ENCODE results near the gene GTF3C4. TPM values are rescaled to one million over a fixed set of nuclear protein-coding genes. Genes with fewer than 3 reads are reported as not detected.

The GTF3C4 gene
- total and polyA plus RNA-seq, 10 donors = 1.8 to 11.7 (median 10.5) TPM

DNA sequence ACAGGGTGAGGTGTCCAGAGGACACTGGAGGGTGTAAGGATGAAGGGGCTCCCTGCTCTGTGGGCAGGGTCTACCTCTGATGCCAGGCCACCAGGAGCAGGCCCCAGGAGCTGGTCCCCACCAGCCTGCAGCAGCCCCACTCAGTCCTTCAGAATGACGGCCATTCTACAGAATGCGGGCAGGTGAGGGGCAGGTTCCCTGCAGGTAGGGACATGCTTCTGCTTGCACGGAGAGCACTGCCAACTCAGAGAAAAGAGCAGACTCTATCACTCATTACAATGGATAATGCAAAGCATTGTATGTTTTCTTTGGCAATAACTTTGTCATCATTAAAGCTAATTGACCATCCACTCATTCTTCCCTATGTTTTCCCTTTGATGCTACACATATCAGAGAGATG, 39.5 kb upstream of the GTF3C4 start:
- peaks cover 3 to 77% (median 47%) of the 10 kb centered on the region in 6 donors for H3K36me3 ChIP-seq
- no peak for TF ChIP-seq POLR2AphosphoS5 (IDR thresholded peaks at IDR 0.05)
- TF ChIP-seq POLR2A (IDR thresholded peaks at IDR 0.05) = no peak
- WGBS, 5 donors = 95 to 98% (median 96%) methylated on average over 3 of the region's 3 CpGs

DNA sequence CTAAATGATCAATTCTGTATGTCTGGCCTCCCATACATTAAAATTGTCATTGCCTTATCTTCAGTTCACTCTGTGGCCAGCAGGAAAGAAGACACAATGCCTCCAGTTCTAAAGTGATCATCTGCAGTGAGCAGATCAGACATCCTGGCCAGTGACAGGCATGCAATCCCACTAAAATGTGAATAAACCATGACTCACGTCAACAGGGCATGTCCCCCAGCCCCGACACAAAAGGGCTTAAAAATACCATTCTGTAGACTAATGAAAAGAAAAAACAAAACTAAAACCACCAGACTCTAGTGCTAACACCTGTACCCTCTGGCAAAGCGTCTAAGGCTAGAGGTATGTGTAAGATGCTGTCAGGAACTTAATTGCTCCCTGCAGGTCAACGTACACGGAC, 39.0 kb upstream of the GTF3C4 start:
- DNase-seq = no peak
- Histone ChIP-seq H3K27ac (no peak overlapping the region), H3K4me3 (no peak overlapping the region), H3K4me1 (no peaks in the 10 kb centered on the region), H3K9me3 (no peaks in the 10 kb centered on the region), H3K27me3 (replicated peaks in 1 of 7) (no peaks in the 10 kb centered on the region), H3K36me3 (peaks cover 3 to 77% (median 43%) of the 10 kb centered on the region in 6 donors)
- intact Hi-C loops (cut with DNase I; ENCODE audit: low total_unique reads) = no loop called here
- WGBS, 5 donors = 89 to 98% (median 96%) methylated on average over 5 of the region's 5 CpGs
- no peak for TF ChIP-seq POLR2A (IDR thresholded peaks at IDR 0.05)
- TF ChIP-seq POLR2AphosphoS5 (IDR thresholded peaks at IDR 0.05) = no peak
- TF ChIP-seq, protein P1, sequence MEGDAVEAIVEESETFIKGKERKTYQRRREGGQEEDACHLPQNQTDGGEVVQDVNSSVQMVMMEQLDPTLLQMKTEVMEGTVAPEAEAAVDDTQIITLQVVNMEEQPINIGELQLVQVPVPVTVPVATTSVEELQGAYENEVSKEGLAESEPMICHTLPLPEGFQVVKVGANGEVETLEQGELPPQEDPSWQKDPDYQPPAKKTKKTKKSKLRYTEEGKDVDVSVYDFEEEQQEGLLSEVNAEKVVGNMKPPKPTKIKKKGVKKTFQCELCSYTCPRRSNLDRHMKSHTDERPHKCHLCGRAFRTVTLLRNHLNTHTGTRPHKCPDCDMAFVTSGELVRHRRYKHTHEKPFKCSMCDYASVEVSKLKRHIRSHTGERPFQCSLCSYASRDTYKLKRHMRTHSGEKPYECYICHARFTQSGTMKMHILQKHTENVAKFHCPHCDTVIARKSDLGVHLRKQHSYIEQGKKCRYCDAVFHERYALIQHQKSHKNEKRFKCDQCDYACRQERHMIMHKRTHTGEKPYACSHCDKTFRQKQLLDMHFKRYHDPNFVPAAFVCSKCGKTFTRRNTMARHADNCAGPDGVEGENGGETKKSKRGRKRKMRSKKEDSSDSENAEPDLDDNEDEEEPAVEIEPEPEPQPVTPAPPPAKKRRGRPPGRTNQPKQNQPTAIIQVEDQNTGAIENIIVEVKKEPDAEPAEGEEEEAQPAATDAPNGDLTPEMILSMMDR (IDR thresholded peaks at IDR 0.05 in 8 of 11, conservative IDR thresholded peaks at IDR 0.05 in 3 of 11) = no peak

More for the DNA sequence above, 39.5 kb upstream of the GTF3C4 start:
- DNase-seq = no peak
- Histone ChIP-seq H3K9me3 (no peaks in the 10 kb centered on the region), H3K27me3 (replicated peaks in 1 of 7) (no peaks in the 10 kb centered on the region), H3K4me3 (no peak overlapping the region), H3K4me1 (no peaks in the 10 kb centered on the region), H3K27ac (no peak overlapping the region)
- intact Hi-C loops (cut with DNase I; ENCODE audit: low total_unique reads) = no loop called here

DNA sequence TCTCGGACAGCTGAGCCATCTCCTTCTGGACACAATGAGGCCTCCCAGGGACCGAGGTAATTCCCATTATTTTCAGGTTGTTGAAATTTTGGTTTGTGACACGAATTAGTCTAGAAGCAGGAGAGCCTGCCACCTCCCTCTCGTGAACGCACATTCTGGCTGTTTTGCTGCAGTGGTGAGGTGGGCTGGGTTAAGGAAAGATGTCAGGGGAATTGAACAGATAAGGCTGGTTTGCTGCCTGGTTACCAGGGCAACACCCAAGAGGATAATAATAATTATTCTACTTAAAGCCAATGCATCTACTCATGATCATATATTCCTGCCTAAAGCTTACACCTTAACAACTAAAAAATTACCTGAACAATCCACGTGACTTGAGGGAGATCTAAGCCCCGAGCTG, 38.6 kb upstream of the GTF3C4 start:
- Histone ChIP-seq H3K9me3 (no peaks in the 10 kb centered on the region), H3K4me3 (no peak overlapping the region), H3K4me1 (no peaks in the 10 kb centered on the region), H3K27ac (no peak overlapping the region), H3K36me3 (peaks cover 3 to 77% (median 41%) of the 10 kb centered on the region in 6 donors), H3K27me3 (replicated peaks in 1 of 7) (no peaks in the 10 kb centered on the region)
- intact Hi-C loops (cut with DNase I; ENCODE audit: low total_unique reads) = no loop called here
- TF ChIP-seq, protein P1 (IDR thresholded peaks at IDR 0.05 in 8 of 11, conservative IDR thresholded peaks at IDR 0.05 in 3 of 11) = no peak
- TF ChIP-seq POLR2A (IDR thresholded peaks at IDR 0.05) = no peak
- no peak for TF ChIP-seq POLR2AphosphoS5 (IDR thresholded peaks at IDR 0.05)
- WGBS, 5 donors = 93 to 97% (median 96%) methylated on average over 7 of the region's 7 CpGs
- DNase-seq = no peak

DNA sequence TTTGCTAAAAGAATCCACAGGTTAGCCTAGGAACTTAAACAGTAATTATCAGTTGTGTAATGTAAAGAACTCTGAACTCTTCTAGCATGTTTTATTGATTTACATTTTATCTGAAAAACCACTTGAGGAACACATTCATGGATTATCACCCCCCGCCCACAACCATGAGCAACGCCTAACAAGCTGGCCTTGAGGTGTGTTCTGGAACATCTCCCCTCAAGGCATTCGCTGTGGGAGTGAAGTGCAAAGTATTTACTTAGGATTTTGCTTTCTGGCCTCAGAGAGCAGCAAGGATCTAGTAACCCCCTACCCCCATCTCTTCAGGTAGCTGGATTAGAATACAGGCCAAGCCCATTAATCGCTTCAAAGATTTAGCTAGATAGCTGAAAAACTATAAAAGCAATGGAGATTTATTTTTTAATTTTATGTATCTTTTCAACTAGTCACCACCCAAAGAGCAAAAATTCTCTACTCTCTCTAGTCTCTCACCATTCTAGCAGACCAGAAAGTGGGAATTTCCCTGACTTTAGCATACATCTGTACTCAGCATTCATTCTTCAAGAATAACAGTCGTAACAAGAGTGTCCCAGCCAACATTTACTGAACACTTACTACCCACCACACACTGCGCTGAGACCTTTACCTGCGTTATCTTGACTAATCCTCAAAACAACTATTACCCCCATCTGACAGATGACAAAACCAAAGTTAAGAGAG, 37.7 kb upstream of the GTF3C4 start:
- intact Hi-C loops (cut with DNase I; ENCODE audit: low total_unique reads) = no loop called here
- no peaks in the 10 kb centered on the region for H3K4me1 ChIP-seq
- H3K27me3 ChIP-seq (replicated peaks in 1 of 7) = no peaks in the 10 kb centered on the region
- no peak overlapping the region for H3K27ac ChIP-seq
- no peak for DNase-seq
- TF ChIP-seq, protein P1 (IDR thresholded peaks at IDR 0.05 in 8 of 11, conservative IDR thresholded peaks at IDR 0.05 in 3 of 11) = no peak
- TF ChIP-seq POLR2AphosphoS5 (IDR thresholded peaks at IDR 0.05) = no peak
- TF ChIP-seq POLR2A (IDR thresholded peaks at IDR 0.05) = no peak
- no peaks in the 10 kb centered on the region for H3K9me3 ChIP-seq
- WGBS, 5 donors = 89 to 96% (median 92%) methylated on average over 7 of the region's 7 CpGs
- no peak overlapping the region for H3K4me3 ChIP-seq
- peaks cover 3 to 77% (median 45%) of the 10 kb centered on the region in 6 donors for H3K36me3 ChIP-seq

Data from spleen (tissue), 11 donors.